Naive thymus-derived CD4-positive, alpha-beta T cell (primary cell): Measurements from ENCODE around the gene CCR3. TPM values are rescaled to one million over a fixed set of nuclear protein-coding genes. Genes with fewer than 3 reads are reported as not detected.
A peak's percentile ranks its signal among the peaks of the same experiment; 100 is the strongest.

Source experiments
- ATAC-seq: fragments of 150-1000 bp; cut with Tn5 transposase; 2 replicates; pipeline ENCODE4 v1.10.0; 2021; ENCODE audit warnings: mild to moderate bottlenecking, moderate library complexity
- CTCF ChIA-PET: fragments of 350-600 bp; sonication (Branson Sonifier 250); formaldehyde crosslinking; loops from one replicate; lab custom pipeline; 2021; ENCODE audit warnings: antibody characterized with exemption; lab: Charles Lee
- POLR2A ChIA-PET: fragments of 350-600 bp; sonication (Branson Sonifier 250); formaldehyde crosslinking; loops from one replicate; lab custom pipeline; 2021; ENCODE audit warnings: antibody characterized with exemption, inconsistent platforms; lab: Charles Lee
- DNase-seq, 9 donors: peaks; one replicate each; pipeline versions ENCODE4 v3.0.0 to v3.0.0-alpha.2; 2020 to 2022; ENCODE audit warnings: mixed read lengths in 1 of 9
- H3K27ac ChIP-seq: one replicate; pipeline ENCODE4 v1.7.0; 2013; ENCODE audit warnings: mild to moderate bottlenecking, low read depth, low read length, moderate library complexity
- H3K27me3 ChIP-seq, 2 donors: one replicate each; pipeline ENCODE4 v1.7.0; 2013; ENCODE audit warnings: low read length in 2 of 2, mild to moderate bottlenecking in 2 of 2, moderate library complexity in 2 of 2; ENCODE audit not compliant: control insufficient read depth in 2 of 2, insufficient read depth in 2 of 2
- H3K36me3 ChIP-seq, 3 experiments: 1 replicate in 2 of 3; 2 replicates in 1 of 3; pipeline ENCODE4 v1.7.0; 2013; ENCODE audit warnings: low read length in 3 of 3, mild to moderate bottlenecking in 3 of 3, moderate library complexity in 1 of 3; ENCODE audit not compliant: insufficient read depth in 3 of 3, control insufficient read depth in 2 of 3
- H3K4me1 ChIP-seq, 2 donors: one replicate each; pipeline ENCODE4 v1.7.0; 2013; ENCODE audit warnings: low read length in 2 of 2, mild to moderate bottlenecking in 2 of 2, moderate library complexity in 1 of 2; ENCODE audit not compliant: control insufficient read depth in 2 of 2, insufficient read depth in 2 of 2
- H3K4me3 ChIP-seq: 2 replicates; pipeline ENCODE4 v1.7.0; 2013; ENCODE audit warnings: mild to moderate bottlenecking, low read length
- H3K9me3 ChIP-seq, 3 experiments: 1 replicate in 2 of 3; 2 replicates in 1 of 3; pipeline ENCODE4 v1.7.0; 2013; ENCODE audit warnings: low read length in 3 of 3; ENCODE audit not compliant: control insufficient read depth in 2 of 3
- H3K27ac Mint-ChIP-seq, 9 donors: one replicate each; pipeline ENCODE4 v1.8.0; 2020 to 2022; ENCODE audit warnings: mixed read lengths in 9 of 9, mild to moderate bottlenecking in 8 of 9, moderate library complexity in 5 of 9, inconsistent platforms in 2 of 9
- H3K27me3 Mint-ChIP-seq, 5 donors: one replicate each; pipeline ENCODE4 v1.8.0; 2021 to 2022; ENCODE audit warnings: mixed read lengths in 5 of 5, mild to moderate bottlenecking in 1 of 5
- H3K36me3 Mint-ChIP-seq, 5 donors: one replicate each; pipeline ENCODE4 v1.8.0; 2020 to 2022; ENCODE audit warnings: mixed read lengths in 5 of 5, mild to moderate bottlenecking in 3 of 5, inconsistent platforms in 1 of 5
- H3K4me1 Mint-ChIP-seq, 7 donors: one replicate each; pipeline ENCODE4 v1.8.0; 2020 to 2022; ENCODE audit warnings: mixed read lengths in 7 of 7, mild to moderate bottlenecking in 3 of 7, inconsistent platforms in 1 of 7
- H3K4me3 Mint-ChIP-seq, 10 donors: one replicate each; pipeline ENCODE4 v1.8.0; 2020 to 2022; ENCODE audit warnings: mild to moderate bottlenecking in 10 of 10, mixed read lengths in 10 of 10, moderate library complexity in 6 of 10, inconsistent platforms in 2 of 10
- H3K9me3 Mint-ChIP-seq, 11 donors: one replicate each; pipeline ENCODE4 v1.8.0; 2020 to 2022; ENCODE audit warnings: mixed read lengths in 11 of 11, mild to moderate bottlenecking in 4 of 11, inconsistent platforms in 1 of 11, moderate library complexity in 1 of 11
- intact Hi-C, 2 donors: fragments of 100-400 bp; cut with micrococcal nuclease; formaldehyde crosslinking; loops; one replicate each; pipeline ENCODE4 v1.15.1; 2023
- polyA plus RNA-seq, 2 donors: library from polyadenylated mRNA; unstranded; fragments of 300-500 nt; fragmentation: Illumina TruSeq; gene quantifications; one replicate each; pipeline ENCODE4 v1.2.3, GENCODE V29; 2021
- total RNA-seq, 6 experiments: library from RNA in 5 of 6; stranded (reverse) in 5 of 6; gene quantifications; 1 replicate in 5 of 6; 2 replicates in 1 of 6; pipeline ENCODE4 v1.2.3 and lab custom pipeline; 2021 to 2026

CCR3 gene
- total and polyA plus RNA-seq, 7 experiments from 2014 or later, result 0.17 to 7.4 (median 2.4) TPM; not detected in 4

GRCh38 chr3:46239952-46240351, 2.3 kb upstream of the CCR3 start:
- intact Hi-C loops, result no loop called here

DNA sequence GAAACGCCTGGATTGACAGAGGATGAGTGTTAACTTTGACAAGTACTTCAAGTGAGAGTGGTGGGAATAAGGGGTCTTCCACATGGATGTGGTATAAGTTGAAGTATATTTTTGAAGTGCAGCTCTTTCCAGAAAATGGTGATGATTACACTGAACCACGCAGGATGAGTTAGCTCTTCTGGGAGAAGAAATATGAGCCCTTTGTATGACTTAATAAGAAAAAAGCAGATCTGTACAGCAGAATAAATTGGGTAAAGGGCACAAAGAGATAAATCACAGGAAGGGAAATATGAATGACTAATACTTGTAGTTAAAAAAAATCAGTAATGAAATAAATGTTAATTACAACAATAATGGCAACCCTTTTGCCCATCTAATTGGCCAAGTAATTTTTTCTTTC, 1.3 kb downstream of the CCR3 start:
- DNase-seq (no peak), ATAC-seq (no peak)
- Histone ChIP-seq H3K27me3 (no peaks in the 10 kb centered on the region), H3K4me3 (no peak overlapping the region), H3K27ac (no peak overlapping the region), H3K4me1 (no peaks in the 10 kb centered on the region), H3K36me3 (no peaks in the 10 kb centered on the region), H3K9me3 (no peaks in the 10 kb centered on the region)
- intact Hi-C loops, result no loop called here
- ChIA-PET CTCF (no interaction called here), POLR2A (no interaction called here)
- Mint-ChIP-seq H3K9me3 (no peaks in the 10 kb centered on the region), H3K27ac (no peak overlapping the region), H3K36me3 (no peaks in the 10 kb centered on the region), H3K27me3 (peaks cover 0 to 47% (median 4%) of the 10 kb centered on the region in 5 donors), H3K4me3 (no peak overlapping the region), H3K4me1 (peaks cover 0 to 9% (median 0%) of the 10 kb centered on the region in 7 donors)

More at GRCh38 chr3:46239952-46240351, 2.3 kb upstream of the CCR3 start:
- Mint-ChIP-seq H3K4me1 (peaks cover 0 to 11% (median 0%) of the 10 kb centered on the region in 7 donors), H3K36me3 (peaks cover 0 to 2% (median 0%) of the 10 kb centered on the region in 5 donors), H3K4me3 (no peak overlapping the region), H3K27me3 (peaks cover 0 to 76% (median 5%) of the 10 kb centered on the region in 5 donors), H3K9me3 (peaks cover 0 to 1% (median 0%) of the 10 kb centered on the region in 11 donors), H3K27ac (no peak overlapping the region)
- no peak overlapping the region for H3K27ac ChIP-seq
- H3K36me3 ChIP-seq, result no peaks in the 10 kb centered on the region
- no peak overlapping the region for H3K4me3 ChIP-seq
- H3K27me3 ChIP-seq, result no peaks in the 10 kb centered on the region
- ChIA-PET CTCF (no interaction called here), POLR2A (no interaction called here)
- H3K4me1 ChIP-seq, result peaks cover 0 to 7% of the 10 kb centered on the region in 2 donors
- DNase-seq (no peak), ATAC-seq (no peak)
- no peaks in the 10 kb centered on the region for H3K9me3 ChIP-seq

DNA sequence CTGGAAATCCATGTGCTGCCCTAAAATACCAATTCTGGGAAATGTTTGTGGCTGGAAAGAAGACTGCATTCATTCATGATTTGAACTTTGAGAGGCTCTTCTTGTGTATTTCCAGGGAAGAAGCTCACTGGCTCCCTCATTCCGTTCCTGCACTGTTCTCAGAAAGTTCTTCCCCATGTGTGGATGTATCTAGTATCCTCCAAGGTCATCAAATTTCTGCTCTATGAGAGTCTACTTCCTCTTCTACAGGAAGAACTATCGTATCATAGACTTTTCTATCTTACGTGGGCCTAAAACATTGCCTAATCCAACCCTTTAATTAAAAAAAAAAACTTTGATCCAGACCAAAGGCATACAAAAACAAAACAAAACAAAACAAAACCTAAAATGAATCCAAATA, 2.9 kb downstream of the CCR3 start:
- POLR2A ChIA-PET, result no interaction called here
- H3K4me3 Mint-ChIP-seq, result no peak overlapping the region

DNA sequence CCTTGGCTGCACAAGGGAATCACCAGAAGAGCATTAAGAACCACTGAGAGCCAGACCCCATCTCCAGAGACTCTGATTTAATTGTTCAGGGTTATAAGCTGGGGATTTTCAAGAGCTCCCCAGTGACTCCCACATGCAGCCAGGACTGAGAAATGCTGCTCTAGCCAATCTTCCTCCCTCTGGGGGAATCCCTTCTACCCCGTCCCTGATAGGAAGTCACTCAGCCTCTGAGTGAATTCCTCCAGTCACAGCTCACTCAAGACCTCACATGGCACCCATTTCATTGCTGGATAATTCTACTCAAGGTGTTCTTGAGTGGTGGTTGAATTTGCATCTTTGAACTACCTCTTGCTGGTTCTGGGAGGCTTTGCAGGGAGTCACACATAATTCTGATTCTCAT, 10.7 kb downstream of the CCR3 start:
- no peaks in the 10 kb centered on the region for H3K4me1 ChIP-seq
- intact Hi-C loops, result no loop called here
- no peak for DNase-seq
- no peaks in the 10 kb centered on the region for H3K36me3 ChIP-seq
- H3K27ac ChIP-seq, result no peak overlapping the region
- peaks cover 0 to 6% (median 0%) of the 10 kb centered on the region in 7 donors for H3K4me1 Mint-ChIP-seq
- H3K9me3 ChIP-seq, result no peaks in the 10 kb centered on the region
- ATAC-seq, result no peak
- H3K4me3 ChIP-seq, result no peak overlapping the region
- H3K27me3 Mint-ChIP-seq, result peaks cover 7 to 55% (median 14%) of the 10 kb centered on the region in 5 donors
- H3K27ac Mint-ChIP-seq, result no peak overlapping the region
- peaks cover 0 to 6% (median 0%) of the 10 kb centered on the region in 5 donors for H3K36me3 Mint-ChIP-seq
- ChIA-PET CTCF (no interaction called here), POLR2A (no interaction called here)
- H3K9me3 Mint-ChIP-seq, result peaks cover 0 to 7% (median 0%) of the 10 kb centered on the region in 11 donors
- no peaks in the 10 kb centered on the region for H3K27me3 ChIP-seq
- H3K4me3 Mint-ChIP-seq, result no peak overlapping the region

More for the DNA sequence above, 2.9 kb downstream of the CCR3 start:
- no peaks in the 10 kb centered on the region for H3K9me3 ChIP-seq
- DNase-seq (no peak), ATAC-seq (no peak)
- no peak overlapping the region for H3K4me3 ChIP-seq
- H3K9me3 Mint-ChIP-seq, result no peaks in the 10 kb centered on the region
- H3K36me3 ChIP-seq, result no peaks in the 10 kb centered on the region
- peaks cover 0 to 9% (median 0%) of the 10 kb centered on the region in 7 donors for H3K4me1 Mint-ChIP-seq
- no peaks in the 10 kb centered on the region for H3K4me1 ChIP-seq
- no peaks in the 10 kb centered on the region for H3K27me3 ChIP-seq
- intact Hi-C loops, result no loop called here
- CTCF ChIA-PET, result no interaction called here
- H3K27ac ChIP-seq, result no peak overlapping the region
- H3K27me3 Mint-ChIP-seq, result peaks cover 0 to 35% (median 0%) of the 10 kb centered on the region in 5 donors
- no peak overlapping the region for H3K27ac Mint-ChIP-seq
- no peaks in the 10 kb centered on the region for H3K36me3 Mint-ChIP-seq

DNA sequence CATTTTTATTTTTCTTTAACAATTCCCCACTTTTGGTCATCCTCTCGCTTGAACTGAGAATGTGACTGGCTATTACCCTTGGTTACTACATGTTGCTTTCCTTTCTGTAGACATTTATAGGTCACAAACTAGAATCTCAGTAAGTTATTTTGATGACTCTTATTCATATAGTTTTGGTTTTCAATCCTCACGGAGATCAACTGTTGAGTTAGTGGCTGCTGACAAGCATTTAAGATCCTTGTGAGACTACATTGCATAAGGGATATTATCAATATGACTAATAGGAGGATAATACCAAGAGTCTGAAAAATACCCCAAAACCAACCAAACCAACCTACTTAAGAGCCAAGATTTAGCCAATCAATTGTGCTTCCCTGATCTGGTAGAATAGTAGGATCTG, 16.3 kb downstream of the CCR3 start:
- ATAC-seq, result no peak
- peaks cover 0 to 32% (median 6%) of the 10 kb centered on the region in 5 donors for H3K36me3 Mint-ChIP-seq
- Histone ChIP-seq H3K9me3 (no peaks in the 10 kb centered on the region), H3K4me3 (no peak overlapping the region), H3K36me3 (no peaks in the 10 kb centered on the region), H3K4me1 (peaks cover 0 to 7% of the 10 kb centered on the region in 2 donors), H3K27ac (no peak overlapping the region), H3K27me3 (no peaks in the 10 kb centered on the region)
- H3K27ac Mint-ChIP-seq, result no peak overlapping the region
- POLR2A ChIA-PET, result no interaction called here
- intact Hi-C loops, result no loop called here
- H3K9me3 Mint-ChIP-seq, result peaks cover 3 to 23% (median 10%) of the 10 kb centered on the region in 11 donors
- DNase-seq, result no peak
- peaks cover 0 to 10% (median 5%) of the 10 kb centered on the region in 7 donors for H3K4me1 Mint-ChIP-seq
- no peak overlapping the region for H3K4me3 Mint-ChIP-seq
- peaks cover 5 to 58% (median 13%) of the 10 kb centered on the region in 5 donors for H3K27me3 Mint-ChIP-seq
- CTCF ChIA-PET, result no interaction called here

DNA sequence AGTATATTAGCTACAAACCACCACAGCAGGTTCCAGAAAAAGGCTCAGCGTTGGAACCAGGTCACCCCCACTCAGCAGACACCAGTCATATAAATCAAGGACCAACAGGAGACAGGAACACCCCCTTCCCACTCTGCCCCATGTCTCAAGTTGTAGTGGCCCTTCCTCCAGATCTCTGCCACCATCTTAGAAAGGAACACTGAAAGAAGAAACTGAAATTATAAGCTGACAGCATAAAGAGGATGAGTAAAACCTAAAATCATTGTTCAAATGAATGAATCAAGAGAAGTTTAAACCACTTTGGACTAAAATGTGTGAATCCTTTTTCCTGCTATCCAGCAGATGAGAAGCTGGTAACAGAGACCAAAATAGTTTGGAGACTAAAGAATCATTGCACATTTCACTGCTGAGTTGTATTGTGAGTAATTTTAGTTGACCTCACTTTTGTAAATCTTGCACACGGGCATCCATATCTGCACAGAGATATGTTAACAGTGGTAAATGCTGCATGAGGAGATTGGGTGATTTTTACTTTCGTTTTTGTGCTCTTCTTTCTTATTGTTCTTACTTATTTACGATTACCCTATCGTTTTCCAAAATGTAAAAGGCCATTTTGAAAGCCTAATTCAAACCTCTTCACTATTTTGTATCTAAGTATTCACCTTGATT, 19.8 kb downstream of the CCR3 start:
- POLR2A ChIA-PET, result no interaction called here
- intact Hi-C loops, result no loop called here
- H3K4me1 Mint-ChIP-seq, result peaks cover 0 to 17% (median 5%) of the 10 kb centered on the region in 7 donors
- peaks cover 0 to 38% (median 0%) of the 10 kb centered on the region in 5 donors for H3K27me3 Mint-ChIP-seq
- ATAC-seq (no peak), DNase-seq (no peak)
- peak overlapping the region in 7 of 10 donors; percentile 1 to 29 (median 25) for H3K4me3 Mint-ChIP-seq
- CTCF ChIA-PET, result no interaction called here
- H3K27ac ChIP-seq, result no peak overlapping the region
- peak overlapping the region; percentile 16 for H3K4me3 ChIP-seq
- peak overlapping the region in 1 of 9 donors; percentile 9 for H3K27ac Mint-ChIP-seq
- no peaks in the 10 kb centered on the region for H3K9me3 ChIP-seq
- H3K27me3 ChIP-seq, result no peaks in the 10 kb centered on the region
- H3K36me3 ChIP-seq, result no peaks in the 10 kb centered on the region
- peaks cover 0 to 7% of the 10 kb centered on the region in 2 donors for H3K4me1 ChIP-seq
- peaks cover 3 to 17% (median 10%) of the 10 kb centered on the region in 11 donors for H3K9me3 Mint-ChIP-seq
- H3K36me3 Mint-ChIP-seq, result peaks cover 0 to 26% (median 6%) of the 10 kb centered on the region in 5 donors

GRCh38 chr3:46264002-46264401, 21.7 kb downstream of the CCR3 start:
- ChIA-PET POLR2A (no interaction called here), CTCF (no interaction called here)
- intact Hi-C loops, result no loop called here
- Mint-ChIP-seq H3K4me1 (peaks cover 0 to 27% (median 5%) of the 10 kb centered on the region in 7 donors), H3K27ac (no peak overlapping the region), H3K36me3 (peaks cover 0 to 31% (median 7%) of the 10 kb centered on the region in 5 donors), H3K27me3 (peaks cover 0 to 39% (median 0%) of the 10 kb centered on the region in 5 donors), H3K4me3 (no peak overlapping the region), H3K9me3 (peaks cover 3 to 16% (median 10%) of the 10 kb centered on the region in 11 donors)
- H3K4me1 ChIP-seq, result peaks cover 0 to 8% of the 10 kb centered on the region in 2 donors
- no peaks in the 10 kb centered on the region for H3K27me3 ChIP-seq
- DNase-seq (no peak), ATAC-seq (no peak)
- H3K36me3 ChIP-seq, result no peaks in the 10 kb centered on the region
- H3K4me3 ChIP-seq, result no peak overlapping the region
- H3K9me3 ChIP-seq, result no peaks in the 10 kb centered on the region
- H3K27ac ChIP-seq, result no peak overlapping the region
